Measurements from ENCODE around the gene FAM185A. TPM values are rescaled to one million over a fixed set of nuclear protein-coding genes. Genes with fewer than 3 reads are reported as not detected.

FAM185A gene
- total RNA-seq, 1 experiment from 2014 or later = 12.8 TPM

DNA sequence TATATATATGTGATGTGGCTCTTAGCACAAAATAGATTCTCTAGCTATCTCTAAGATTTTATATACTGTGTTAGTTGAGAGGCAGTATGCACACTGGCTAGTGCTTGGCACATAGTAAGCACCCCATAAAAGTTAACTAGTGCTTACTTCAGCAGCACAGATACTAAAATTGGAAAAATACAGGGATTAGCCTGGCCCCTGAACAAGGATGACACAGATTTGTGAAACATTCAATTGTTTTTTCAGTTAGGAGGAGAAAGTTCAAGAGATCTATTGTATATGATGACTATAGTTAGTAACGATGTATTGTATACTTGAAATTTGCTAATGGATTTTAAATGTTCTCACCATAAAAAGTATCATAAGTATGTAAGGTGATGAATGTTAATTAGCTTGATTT, 85.7 kb downstream of the FAM185A start:
- CTCF ChIA-PET = no interaction called here
- H3K4me3 Mint-ChIP-seq (ENCODE audit: unreplicated experiment) = no peak overlapping the region
- POLR2A ChIA-PET = no interaction called here
- no peak overlapping the region for H3K4me3 ChIP-seq (ENCODE audit: low read depth, low read length)
- no peaks in the 10 kb centered on the region for H3K36me3 Mint-ChIP-seq (ENCODE audit: insufficient read depth, unreplicated experiment)
- no peak for TF ChIP-seq CTCF (IDR thresholded peaks at IDR 0.05; ENCODE audit: insufficient read depth in 1 of 2, low read depth in 1 of 2, low read length in 1 of 2, severe bottlenecking in 1 of 2, unreplicated experiment in 1 of 2)
- BruUV-seq (replicated peaks) = no TSS peak
- DNase-seq = no peak
- H3K27ac Mint-ChIP-seq (ENCODE audit: unreplicated experiment) = no peak overlapping the region
- H3K27me3 Mint-ChIP-seq (ENCODE audit: insufficient read depth, unreplicated experiment) = no peaks in the 10 kb centered on the region
- H3K9me3 ChIP-seq = no peaks in the 10 kb centered on the region
- H3K9me3 Mint-ChIP-seq (ENCODE audit: unreplicated experiment) = no peaks in the 10 kb centered on the region
- no peaks in the 10 kb centered on the region; the same call in 1 of the 2 replicates for H3K4me1 ChIP-seq
- H3K27me3 ChIP-seq (replicated peaks; ENCODE audit: control insufficient read depth, insufficient read depth, low read length) = no peaks in the 10 kb centered on the region
- intact Hi-C loops (cut with micrococcal nuclease; ENCODE audit: unreplicated experiment) = no loop called here
- H3K4me1 Mint-ChIP-seq (ENCODE audit: low read depth, unreplicated experiment) = no peaks in the 10 kb centered on the region
- no peaks in the 10 kb centered on the region for H3K36me3 ChIP-seq (ENCODE audit: control insufficient read depth, insufficient read depth, low read length)

- Histone ChIP-seq H3K4me3 (ENCODE audit: low read depth, low read length) (no peak overlapping the region), H3K27me3 (replicated peaks; ENCODE audit: control insufficient read depth, insufficient read depth, low read length) (no peaks in the 10 kb centered on the region), H3K36me3 (ENCODE audit: control insufficient read depth, insufficient read depth, low read length) (no peaks in the 10 kb centered on the region), H3K4me1 (no peaks in the 10 kb centered on the region; the same call in 1 of the 2 replicates), H3K9me3 (no peaks in the 10 kb centered on the region)
- H3K36me3 Mint-ChIP-seq (ENCODE audit: insufficient read depth, unreplicated experiment) = no peaks in the 10 kb centered on the region
- no peaks in the 10 kb centered on the region for H3K4me1 Mint-ChIP-seq (ENCODE audit: low read depth, unreplicated experiment)
- intact Hi-C loops (cut with micrococcal nuclease; ENCODE audit: unreplicated experiment) = no loop called here
- no peak overlapping the region for H3K27ac Mint-ChIP-seq (ENCODE audit: unreplicated experiment)
- ChIA-PET CTCF (no interaction called here), POLR2A (no interaction called here)
- BruUV-seq (replicated peaks) = no TSS peak
- DNase-seq = no peak
- H3K27me3 Mint-ChIP-seq (ENCODE audit: insufficient read depth, unreplicated experiment) = no peaks in the 10 kb centered on the region
- no peaks in the 10 kb centered on the region for H3K9me3 Mint-ChIP-seq (ENCODE audit: unreplicated experiment)
- no peak for TF ChIP-seq CTCF (IDR thresholded peaks at IDR 0.05; ENCODE audit: insufficient read depth in 1 of 2, low read depth in 1 of 2, low read length in 1 of 2, severe bottlenecking in 1 of 2, unreplicated experiment in 1 of 2)
- H3K4me3 Mint-ChIP-seq (ENCODE audit: unreplicated experiment) = no peak overlapping the region
These were observed 86.2 kb downstream of the FAM185A start for GRCh38 chr7:102834999-102835398.

DNA sequence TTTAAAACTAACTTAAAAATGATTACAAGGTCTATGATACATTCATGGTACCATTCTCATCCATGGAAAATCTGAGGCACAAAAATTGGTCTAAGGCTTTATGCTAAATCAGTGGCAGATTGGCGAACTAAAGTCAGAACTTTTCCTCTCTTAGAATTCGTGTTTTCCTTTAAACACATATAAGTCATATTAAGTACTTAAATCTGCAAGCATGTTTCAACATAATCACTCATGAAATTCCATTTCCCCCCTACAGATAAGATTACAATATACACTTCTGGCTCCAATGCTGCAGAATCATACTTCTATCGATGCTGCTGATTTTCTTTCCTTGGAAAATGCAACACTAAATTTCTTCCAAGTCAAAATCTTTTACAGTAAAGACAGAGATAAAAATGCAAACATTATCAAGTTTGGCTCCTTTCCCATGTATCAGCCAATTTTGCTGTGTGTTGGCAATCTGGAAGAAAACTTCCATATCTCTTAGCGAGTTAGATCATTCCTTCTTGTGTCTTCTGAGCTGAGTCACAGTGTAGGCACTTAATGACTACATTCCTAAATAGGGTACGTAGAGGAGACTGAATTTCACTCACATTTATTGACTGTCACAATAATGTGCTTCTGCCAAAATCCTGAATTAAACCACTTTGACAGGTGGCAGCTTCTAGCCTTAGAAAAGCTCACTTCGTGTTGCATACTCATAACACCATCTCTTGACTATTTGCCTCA, 87.6 kb downstream of the FAM185A start:
- no peak overlapping the region for H3K4me3 ChIP-seq (ENCODE audit: low read depth, low read length)
- Mint-ChIP-seq H3K4me1 (ENCODE audit: low read depth, unreplicated experiment) (no peaks in the 10 kb centered on the region), H3K36me3 (ENCODE audit: insufficient read depth, unreplicated experiment) (no peaks in the 10 kb centered on the region), H3K9me3 (ENCODE audit: unreplicated experiment) (no peaks in the 10 kb centered on the region), H3K27me3 (ENCODE audit: insufficient read depth, unreplicated experiment) (no peaks in the 10 kb centered on the region), H3K4me3 (ENCODE audit: unreplicated experiment) (no peak overlapping the region), H3K27ac (ENCODE audit: unreplicated experiment) (no peak overlapping the region)
- POLR2A ChIA-PET = no interaction called here
- CTCF ChIA-PET = no interaction called here
- no peaks in the 10 kb centered on the region for H3K27me3 ChIP-seq (replicated peaks; ENCODE audit: control insufficient read depth, insufficient read depth, low read length)
- H3K9me3 ChIP-seq = no peaks in the 10 kb centered on the region
- no peaks in the 10 kb centered on the region; the same call in 1 of the 2 replicates for H3K4me1 ChIP-seq
- no TSS peak for BruUV-seq (replicated peaks)
- intact Hi-C loops (cut with micrococcal nuclease; ENCODE audit: unreplicated experiment) = no loop called here
- H3K36me3 ChIP-seq (ENCODE audit: control insufficient read depth, insufficient read depth, low read length) = no peaks in the 10 kb centered on the region
- no peak for TF ChIP-seq CTCF (IDR thresholded peaks at IDR 0.05; ENCODE audit: insufficient read depth in 1 of 2, low read depth in 1 of 2, low read length in 1 of 2, severe bottlenecking in 1 of 2, unreplicated experiment in 1 of 2)
- DNase-seq = no peak
